Frontal cortex (tissue), 4 donors: ENCODE data around the gene RAP1GAP2. TPM values are rescaled to one million over a fixed set of nuclear protein-coding genes. Genes with fewer than 3 reads are reported as not detected.
A peak's percentile ranks its signal among the peaks of the same experiment; 100 is the strongest.
"Not testable (repeated sequence)": the region's sequence is repeated elsewhere in the genome, so short reads cannot be mapped to it uniquely, and the experiment has no call there.

Experiments used
- DNase-seq, 2 donors: peaks; one replicate each; pipeline ENCODE4 v3.0.0; 2012; ENCODE audit warnings: low spot score in 2 of 2
- FAIRE-seq: peaks from 2 replicates; lab custom pipeline; 2012; peaks lifted over from hg19 to GRCh38; lab: Jason Lieb, UNC
- total RNA-seq: library from RNA; depleted of rRNA; stranded (reverse); fragments of >200 nt; gene quantifications from one replicate; pipeline ENCODE4 v1.2.3, GENCODE V29; 2014
- donor health status: control.
- donor health status: control.
- donor health status: control.

Gene RAP1GAP2
- total RNA-seq, 1 donor from 2014 or later, result 25.3 TPM

DNA sequence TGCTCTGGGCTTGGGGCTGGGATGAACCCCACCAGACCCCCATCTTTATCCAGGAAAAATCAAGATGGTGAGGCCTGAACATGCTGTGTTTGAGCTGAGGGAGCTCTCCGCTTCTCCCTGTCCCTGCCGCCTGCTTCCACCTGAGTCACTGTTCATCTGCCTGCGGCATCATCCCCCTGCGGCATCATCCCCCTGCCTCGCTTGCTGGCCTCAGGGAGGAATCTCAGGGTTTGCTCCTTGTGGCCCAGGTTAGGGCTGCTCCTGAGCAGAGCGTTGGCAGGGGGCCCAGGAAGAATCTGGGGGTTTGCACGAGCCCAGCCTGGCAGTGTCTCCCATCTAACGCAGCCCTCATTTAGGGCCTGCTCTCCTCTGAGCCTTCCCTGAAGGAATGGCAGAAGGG is 11.4 kb upstream of the RAP1GAP2 start:
- FAIRE-seq (no peak), DNase-seq (no peak)

DNA sequence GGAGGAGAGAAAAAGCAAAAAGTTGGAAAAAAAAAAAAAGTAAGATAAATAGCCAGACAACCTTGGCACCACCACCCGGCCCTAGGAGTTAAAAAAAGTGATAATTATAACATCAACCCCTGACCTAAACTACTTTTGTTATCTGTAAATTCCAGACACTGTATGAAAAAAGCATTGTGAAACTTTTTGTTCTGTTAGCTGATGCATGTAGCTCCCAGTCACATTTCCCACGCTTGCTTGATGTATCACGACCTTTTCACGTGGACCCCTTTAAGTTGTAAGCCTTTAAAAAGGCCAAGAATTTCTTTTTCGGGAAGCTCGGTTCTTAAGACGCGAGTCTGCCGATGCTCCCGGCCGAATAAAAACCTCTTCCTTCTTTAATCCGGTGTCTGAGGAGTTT is 10.9 kb upstream of the RAP1GAP2 start:
- not testable (repeated sequence) for DNase-seq, FAIRE-seq

DNA sequence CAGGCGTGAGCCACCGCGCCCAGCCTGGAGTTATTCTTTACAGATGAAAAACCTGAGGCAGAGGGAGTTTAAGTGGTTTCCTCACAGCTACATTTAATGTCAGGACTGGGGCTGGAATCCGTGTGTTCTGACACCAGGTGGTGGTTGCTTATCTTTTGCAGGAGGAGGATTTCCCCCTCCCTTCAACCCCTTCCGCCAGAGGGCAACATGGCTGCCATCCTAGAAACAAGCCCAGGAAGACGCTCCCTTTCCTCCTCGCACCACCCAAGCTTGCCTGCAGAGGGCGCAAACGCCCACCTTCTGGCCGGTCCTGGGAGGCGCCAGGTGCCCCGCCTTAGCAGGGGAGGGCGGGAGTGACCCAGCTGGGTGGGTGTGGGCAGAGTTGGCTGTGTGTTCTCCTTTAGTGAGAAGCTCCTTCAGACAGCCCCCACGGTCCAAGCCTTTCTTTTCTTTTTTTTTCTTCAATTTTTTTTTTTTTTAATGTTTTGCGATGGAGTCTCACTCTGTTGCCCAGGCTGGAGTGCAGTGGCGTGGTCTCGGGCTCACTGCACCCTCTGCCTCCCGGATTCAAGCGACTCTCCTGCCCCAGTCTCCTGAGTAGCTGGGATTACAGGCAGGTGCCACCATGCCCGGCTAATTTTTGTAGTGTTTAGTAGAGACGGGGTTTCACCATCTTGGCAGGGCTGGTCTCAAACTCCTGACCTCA is 9.9 kb upstream of the RAP1GAP2 start:
- DNase-seq (peak; percentile 50 to 77), FAIRE-seq (no peak)

DNA sequence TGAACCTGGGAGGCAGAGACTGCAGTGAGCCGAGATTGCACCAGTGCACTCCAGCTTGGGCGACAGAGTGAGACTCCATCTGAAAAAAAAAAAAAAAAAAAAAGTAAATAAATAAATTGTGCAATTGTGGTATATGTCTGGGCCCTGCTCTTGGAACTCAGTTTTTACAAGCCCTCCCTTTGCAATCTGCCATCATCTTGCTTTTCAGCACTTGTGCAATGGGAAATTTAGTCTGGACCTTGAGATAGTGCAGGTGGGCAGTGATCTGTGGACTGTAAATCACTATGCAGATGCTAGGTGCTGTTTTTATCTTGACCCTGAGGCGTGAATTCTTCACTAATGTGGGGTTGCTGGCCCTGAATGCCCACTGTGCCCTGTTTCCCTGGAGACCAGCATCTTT is 6.5 kb upstream of the RAP1GAP2 start:
- no peak for FAIRE-seq
- DNase-seq, result no peak

DNA sequence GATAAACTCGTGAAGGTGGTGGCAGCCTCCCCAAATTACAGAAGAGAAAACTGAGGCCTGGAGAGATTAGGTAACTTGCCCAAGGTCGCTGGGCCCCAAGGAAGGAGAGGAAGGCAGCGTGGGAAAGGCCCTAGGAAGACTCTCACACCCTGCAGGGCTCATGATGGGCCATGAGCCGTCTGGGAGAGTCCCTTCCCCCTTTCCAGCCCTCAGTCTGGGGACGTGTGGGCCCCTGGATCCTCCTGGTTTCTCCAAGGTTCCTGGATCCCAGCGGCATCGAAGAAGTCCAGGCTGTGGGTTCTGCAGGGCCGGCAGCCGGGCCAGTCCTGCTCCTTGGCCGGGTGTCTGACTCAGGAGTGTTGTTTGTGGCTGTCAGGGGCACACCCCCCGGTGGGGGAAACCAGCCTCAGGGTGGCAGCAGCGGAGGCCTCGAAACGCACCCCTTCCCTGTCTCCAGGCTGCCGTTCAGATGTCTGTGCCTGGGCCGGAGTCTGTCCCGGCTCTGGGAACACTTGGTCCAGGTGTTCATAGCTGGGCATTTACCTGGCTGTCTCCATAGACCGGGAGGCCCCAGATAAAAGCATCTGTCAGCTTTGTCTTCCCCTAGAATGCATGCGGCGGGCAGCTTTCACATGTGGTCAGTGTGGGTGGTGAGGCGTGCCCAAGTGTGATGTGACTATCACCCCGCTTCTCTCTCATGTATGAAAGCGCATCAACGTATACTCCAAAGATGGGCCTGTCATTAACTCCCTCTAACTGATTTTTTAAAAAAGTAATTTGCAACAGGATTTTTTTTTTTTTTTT is 3.7 kb upstream of the RAP1GAP2 start:
- DNase-seq (no peak), FAIRE-seq (no peak)

DNA sequence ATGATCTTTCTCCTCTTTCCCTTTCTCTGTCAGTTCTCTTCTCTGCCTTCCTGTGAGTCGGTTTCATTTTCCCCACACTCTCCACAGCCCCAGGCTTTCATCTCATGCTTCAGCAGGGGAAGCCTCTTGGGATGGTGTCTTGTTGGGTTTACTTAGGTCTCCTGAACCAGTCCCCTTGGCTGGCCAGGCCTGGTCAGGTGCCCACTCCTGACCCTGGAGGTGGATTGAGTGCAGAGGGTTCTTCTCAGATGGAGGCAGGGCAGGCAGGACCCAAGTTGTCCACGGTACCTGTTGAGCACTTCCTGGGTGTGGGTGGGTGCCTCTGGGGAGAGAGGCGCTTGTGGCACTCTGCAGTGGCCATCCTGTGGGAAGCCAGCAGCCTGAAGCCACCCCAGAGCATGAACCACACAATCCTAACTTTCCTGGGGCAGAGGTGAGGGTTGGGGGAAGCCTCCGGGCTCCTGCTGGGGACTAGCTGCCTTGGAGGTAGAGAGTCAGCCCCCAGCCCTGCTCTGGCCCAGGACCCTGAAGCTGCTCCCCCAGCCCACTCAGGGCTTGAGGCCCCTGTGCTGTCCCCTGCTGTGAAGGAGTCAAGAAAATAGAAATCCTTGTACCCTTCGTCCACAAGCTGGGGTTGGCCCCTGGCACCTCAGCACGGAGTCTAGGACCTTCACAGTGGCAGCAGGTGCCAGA is 2.0 kb upstream of the RAP1GAP2 start:
- FAIRE-seq (no peak), DNase-seq (no peak)

DNA sequence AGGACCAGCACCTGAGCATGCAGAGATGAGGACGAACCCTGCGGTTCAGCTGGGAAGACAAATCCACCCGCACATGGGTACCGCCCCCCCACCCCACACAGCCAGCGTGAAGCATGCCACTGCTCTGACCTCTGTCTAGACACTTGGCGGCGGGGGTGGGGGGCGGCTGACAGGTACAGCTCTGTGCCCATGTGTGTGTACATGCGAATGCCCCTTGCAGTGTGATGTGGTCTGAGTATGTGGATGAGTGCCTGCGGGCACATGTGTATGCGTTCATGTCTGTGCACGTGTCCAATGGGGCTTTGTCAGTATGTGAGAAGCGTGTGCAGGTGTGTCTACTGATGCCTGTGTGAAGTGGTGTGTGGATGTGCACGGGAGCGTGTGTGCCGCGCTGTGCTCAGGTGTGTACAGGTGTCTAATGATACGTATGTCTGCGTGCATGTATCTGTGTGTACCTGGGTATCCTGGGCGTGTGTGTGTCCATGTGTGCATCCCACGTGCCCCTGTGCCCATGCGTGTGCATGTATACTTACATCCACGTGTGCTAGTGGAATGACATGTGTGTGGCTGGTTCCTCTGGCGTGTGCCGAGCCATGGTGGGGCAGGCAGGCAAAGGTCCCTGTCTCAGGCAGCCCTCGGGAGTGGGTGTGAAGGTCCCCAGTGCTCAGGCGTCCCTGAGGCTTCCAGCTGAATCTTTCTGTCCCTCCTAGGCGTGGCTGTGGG is 636 bp upstream of the RAP1GAP2 start:
- no peak for FAIRE-seq
- DNase-seq, result no peak

DNA sequence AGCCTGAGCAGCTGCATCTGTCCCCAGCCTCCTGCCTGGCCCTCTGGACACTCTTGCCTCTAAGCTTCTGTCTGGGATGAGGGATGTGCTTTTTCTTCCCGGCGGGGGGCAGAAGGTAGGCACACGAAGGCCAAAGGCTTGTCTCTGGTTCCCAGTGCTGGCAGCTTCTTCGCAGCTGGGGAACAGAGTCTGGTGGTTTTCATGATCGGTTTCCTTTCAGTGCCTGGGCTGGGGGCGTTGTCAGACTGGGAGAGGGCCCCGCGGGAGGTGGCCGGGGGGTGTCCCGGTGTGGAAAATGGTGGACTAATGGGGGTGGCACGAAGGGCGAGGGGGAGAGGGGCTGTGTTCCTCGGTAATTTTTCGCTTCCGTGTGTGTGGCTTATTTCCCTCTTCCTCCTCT is 988 bp downstream of the RAP1GAP2 start:
- DNase-seq, result no peak
- FAIRE-seq, result no peak

DNA sequence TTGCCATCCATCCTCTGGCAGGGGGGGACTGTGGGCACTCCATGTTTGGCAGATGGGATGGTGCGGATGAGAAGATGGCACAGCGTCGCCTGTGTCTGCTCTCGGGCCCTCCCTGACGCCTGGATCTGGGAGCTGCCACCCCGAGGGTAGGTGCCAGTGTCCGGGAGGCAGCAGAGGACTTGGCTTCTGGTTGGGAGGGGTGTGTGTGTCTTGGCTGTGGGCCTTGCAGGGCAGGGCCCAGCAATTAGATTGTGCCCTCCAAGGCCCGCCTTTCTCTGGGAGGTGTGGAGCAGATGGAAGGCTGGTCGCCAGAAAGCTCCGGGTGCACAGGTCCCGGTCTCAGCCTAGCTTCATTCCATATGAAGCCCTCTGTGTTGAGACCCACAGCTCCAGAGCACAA is 1.4 kb downstream of the RAP1GAP2 start:
- FAIRE-seq (no peak), DNase-seq (no peak)

DNA sequence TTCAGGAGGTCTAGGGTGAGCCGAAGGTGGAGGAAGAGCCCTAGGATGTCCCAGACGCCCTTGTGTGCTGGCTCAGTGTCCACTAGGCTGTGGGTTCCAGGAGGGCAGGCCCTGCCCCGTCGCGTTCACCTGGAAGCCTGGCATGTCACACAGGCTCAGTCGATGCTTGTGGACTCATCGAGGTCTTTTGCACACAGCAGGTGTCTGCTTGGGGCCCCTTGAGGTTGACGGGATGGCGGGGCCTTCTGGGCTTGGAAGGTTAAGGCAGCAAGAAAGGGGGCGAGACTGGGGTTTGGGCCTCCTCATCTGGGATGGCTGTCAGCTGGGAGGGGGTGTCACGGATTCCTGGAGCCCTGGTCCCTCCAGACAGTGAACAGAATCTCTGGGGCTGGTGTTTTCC is 1.9 kb downstream of the RAP1GAP2 start:
- FAIRE-seq, result no peak

DNA sequence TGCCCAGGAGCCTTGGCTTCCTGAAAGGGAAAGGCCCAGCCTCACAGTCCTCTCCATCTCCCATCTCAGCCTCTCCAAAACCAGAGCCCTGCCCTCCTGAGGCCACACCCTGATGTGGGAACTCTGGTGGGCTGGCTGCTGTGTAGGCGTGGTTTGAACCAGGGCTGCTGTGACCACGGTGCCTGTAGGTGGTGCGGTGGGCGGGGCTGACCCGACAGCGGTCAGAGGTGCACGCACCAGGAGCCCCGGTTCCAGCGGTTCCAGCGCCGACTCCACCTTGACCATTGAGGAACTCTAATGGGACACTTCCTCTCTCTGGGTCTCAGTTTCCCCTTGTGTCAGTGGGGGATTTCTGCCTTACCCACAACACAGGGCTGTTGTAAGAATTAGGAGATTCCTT is 2.4 kb downstream of the RAP1GAP2 start:
- no peak for DNase-seq
- FAIRE-seq, result no peak

More for the DNA sequence above, 1.9 kb downstream of the RAP1GAP2 start:
- DNase-seq, result no peak

DNA sequence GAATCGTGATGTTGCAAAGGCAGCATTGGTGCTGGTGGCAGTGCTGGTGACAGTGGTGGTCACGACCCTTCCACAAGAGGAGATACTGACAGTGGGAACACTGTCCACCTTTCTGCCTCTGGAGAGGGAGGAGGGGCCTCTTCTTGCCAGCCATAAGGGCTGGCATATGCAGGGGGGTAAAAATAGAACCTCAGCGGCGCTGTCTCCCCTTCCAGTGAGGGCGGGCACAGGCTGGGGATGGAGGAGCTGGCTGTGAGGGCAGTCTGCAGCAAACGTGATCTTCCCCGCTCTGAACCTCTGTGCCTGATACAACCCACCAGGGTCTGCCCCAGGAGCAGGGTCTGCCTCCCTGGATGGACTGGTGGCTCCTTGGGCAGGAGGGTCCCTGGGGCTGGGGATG is 3.4 kb downstream of the RAP1GAP2 start:
- no peak for FAIRE-seq

DNA sequence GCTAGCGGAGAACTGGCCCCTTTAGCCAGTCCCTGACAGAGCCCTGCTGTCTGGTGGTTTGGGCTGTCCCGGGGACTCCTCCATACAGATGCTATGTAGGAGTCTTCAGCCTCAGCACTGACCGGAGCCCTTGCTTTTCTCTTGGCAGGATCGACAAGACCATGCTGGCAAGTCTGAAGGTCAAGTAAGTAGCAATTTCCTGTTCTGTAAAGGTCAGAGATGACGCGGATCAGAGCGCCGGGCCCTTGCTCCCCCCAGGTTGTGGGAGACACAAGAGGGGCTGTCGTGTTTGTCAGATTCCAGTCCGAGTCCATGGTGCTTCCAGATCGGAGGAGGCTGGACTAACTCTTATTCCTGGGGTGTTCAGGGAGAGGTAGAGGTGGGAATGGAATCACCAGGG is 4.1 kb downstream of the RAP1GAP2 start:
- DNase-seq (no peak), FAIRE-seq (no peak)

More for the DNA sequence above, 3.4 kb downstream of the RAP1GAP2 start:
- no peak for DNase-seq

DNA sequence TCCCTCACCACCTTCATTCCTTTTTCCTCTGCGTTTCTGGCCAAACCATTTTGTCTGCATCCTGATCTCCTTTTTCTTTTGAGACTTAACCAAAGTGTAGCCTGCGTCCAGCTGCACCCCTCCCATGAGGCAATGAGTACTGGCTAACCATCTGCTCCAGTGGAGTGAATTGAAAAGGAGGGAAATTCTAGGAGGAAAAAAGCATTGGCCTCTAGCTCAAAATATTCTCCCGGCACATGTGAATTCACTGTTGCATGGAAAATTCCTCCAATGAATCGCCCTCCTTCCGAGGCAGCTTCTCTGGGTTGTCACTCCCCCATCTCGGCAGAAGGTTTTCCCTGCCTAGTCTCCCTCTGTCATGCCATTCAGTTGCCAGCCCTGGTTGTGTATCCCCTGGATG is 5.6 kb downstream of the RAP1GAP2 start:
- FAIRE-seq (no peak), DNase-seq (no peak)

DNA sequence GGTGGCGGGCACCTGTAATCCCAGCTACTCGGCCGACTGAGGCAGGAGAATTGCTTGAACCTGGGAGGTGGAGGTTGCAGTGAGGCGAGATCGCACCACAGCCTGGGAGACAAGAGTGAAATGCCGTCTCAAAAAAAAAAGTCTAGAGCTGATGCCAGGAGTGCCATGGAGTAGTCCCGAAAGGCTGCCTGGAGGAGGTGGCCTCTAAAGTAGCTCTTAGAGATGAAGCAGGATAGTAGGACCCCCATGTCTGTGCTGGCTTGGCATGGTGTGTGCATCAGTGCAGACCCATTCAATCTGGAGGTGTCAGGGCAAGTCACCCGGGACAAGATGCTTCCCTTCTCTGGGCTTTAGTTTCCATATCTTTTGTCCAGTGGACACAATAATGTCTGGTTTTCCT is 6.3 kb downstream of the RAP1GAP2 start:
- FAIRE-seq (no peak), DNase-seq (no peak)

DNA sequence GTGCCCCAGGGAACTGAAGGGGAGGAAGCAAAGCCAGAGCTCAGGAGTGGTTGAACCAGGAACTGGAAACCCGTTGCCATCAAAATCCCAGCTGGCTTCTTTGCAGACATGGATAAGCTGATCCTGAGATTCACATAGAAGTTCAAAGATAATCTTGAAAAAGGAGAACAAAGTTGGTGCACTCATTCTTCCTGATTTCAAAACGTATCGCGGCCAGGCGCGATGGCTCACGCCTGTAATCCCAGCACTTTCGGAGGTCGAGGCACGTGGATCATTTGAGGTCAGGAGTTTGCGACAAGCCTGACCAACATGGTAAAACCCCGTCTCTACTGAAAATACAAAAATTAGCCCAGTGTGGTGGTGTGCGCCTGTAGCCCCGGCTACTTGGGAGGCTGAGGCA is 7.1 kb downstream of the RAP1GAP2 start:
- FAIRE-seq (no peak), DNase-seq (no peak)

DNA sequence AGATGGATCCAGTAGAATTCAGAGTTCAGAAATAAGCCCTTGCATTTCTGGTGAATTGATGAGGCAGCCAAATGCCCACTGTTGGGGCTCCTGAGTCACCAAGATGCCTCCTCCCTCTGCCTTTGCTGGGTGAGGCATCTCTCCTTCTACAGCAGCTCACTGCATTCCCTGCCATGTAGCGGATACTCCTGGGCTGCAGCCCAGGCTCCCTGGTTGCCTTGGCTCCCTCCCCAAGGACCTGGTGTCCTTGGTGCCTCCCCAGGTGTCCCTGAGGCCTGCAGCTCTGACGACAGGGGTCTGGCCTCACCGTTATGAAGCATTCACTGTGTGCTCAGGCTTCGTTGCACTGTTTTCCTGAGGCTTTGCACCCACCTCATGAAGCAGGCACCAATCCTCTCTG is 7.7 kb downstream of the RAP1GAP2 start:
- no peak for FAIRE-seq

DNA sequence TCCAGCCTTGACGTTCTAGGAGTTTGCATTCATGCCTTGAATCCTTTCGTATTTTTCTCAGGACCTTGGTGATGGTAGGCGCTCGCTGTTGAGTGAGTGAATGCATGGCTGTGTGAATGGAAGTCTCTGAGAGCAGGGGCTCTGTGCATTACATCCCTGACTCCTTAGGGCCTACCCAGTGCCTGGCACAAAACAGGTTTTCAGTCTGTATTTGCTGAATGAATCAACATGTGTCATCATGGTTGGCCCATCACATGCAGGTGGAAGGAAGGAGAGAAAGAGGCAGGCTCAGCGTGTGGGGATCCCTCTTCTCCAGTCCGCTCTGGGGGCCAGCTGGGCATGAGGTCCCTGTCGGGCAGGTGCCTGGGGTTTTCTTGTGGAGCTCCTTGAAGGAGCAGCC is 8.7 kb downstream of the RAP1GAP2 start:
- no peak for DNase-seq
- FAIRE-seq, result no peak

More for the DNA sequence above, 7.7 kb downstream of the RAP1GAP2 start:
- DNase-seq, result no peak

DNA sequence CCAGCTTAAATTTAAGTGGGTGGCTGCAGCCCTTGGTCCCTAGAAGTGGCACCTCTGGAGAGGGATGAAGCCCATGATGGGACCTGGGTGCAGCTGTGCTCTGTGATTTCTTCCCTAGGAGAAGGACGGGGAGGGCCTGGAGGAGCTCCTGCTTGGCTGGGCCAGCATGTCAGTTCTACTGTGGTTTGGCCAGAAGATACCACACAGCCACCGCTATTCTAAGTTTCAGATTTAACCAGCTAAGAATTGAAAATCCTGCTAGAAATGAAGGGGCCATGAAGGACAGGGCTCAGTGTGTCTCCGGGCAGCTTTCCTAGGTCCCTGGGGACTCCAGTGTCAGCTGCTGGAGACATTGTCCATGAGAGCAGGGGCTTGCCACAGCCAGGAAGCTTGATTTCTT is 9.7 kb downstream of the RAP1GAP2 start:
- DNase-seq, result no peak
- no peak for FAIRE-seq
